Hepatocyte (in vitro differentiated cells): ENCODE data around the gene TGFB1.

Experiments used
- CTCF ChIP-seq: fragments of 200-600 bp; sonication (generic); IDR thresholded peaks from 2 replicates; pipeline ENCODE4 v1.5.1; 2016; ENCODE audit warnings: antibody characterized with exemption, mild to moderate bottlenecking; ENCODE audit not compliant: poor library complexity
- EZH2phosphoT487 ChIP-seq: fragments of 200-600 bp; sonication (generic); IDR thresholded peaks from one replicate; pipeline ENCODE4 v1.6.1; 2018; ENCODE audit warnings: antibody characterized with exemption, mild to moderate bottlenecking, low read depth, moderate library complexity; ENCODE audit not compliant: unreplicated experiment, severe bottlenecking

DNA sequence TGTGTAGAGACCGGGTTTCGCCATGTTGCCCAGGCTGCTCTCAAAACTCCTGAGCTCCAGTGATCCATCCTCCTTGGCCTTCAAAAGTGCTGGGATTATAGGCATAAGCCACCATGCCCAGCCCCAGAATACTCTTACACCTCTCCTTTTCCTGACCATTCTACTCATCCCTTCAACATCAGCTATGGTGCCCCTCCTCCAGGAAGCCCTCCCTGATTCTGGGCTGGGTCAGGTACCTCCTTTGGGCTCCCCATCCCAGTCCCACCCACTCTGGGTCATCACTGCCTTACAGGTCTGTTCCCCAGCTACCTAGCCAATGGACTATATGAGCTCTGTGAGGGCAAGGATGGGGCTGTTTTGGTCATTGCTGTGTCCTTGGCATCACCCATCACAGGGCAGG is 9.6 kb downstream of the TGFB1 start:
- no peak for TF ChIP-seq EZH2phosphoT487
- TF ChIP-seq CTCF, result no peak
